PC-9 (cell line): Measurements from ENCODE around the gene SLC26A4. TPM values are rescaled to one million over a fixed set of nuclear protein-coding genes. Genes with fewer than 3 reads are reported as not detected.

Source experiments
- BruUV-seq: library from RNA; stranded (reverse); fragments of 400-500 nt; replicated peaks from 2 replicates; lab custom pipeline; 2021; lab: Mats Ljungman, UMichigan
- CTCF ChIA-PET: fragments of 300-600 bp; sonication (Branson Sonifier 250); formaldehyde crosslinking; loops from one replicate; lab custom pipeline; 2022; ENCODE audit warnings: antibody characterized with exemption; lab: Charles Lee
- POLR2A ChIA-PET: fragments of 300-600 bp; sonication (Branson Sonifier 250); formaldehyde crosslinking; loops from one replicate; lab custom pipeline; 2022; ENCODE audit warnings: antibody characterized with exemption; ENCODE audit not compliant: unreplicated experiment; lab: Charles Lee
- DNase-seq, 2 experiments: peaks; one replicate each; pipeline versions ENCODE4 v3.0.0 to v3.0.0-alpha.2; 2015 to 2022; ENCODE audit warnings: mixed read lengths in 1 of 2
- H2AFZ ChIP-seq: fragments of 200-600 bp; sonication (generic); 2 replicates; pipeline ENCODE4 v1.8.1; 2017; ENCODE audit warnings: antibody characterized with exemption
- H3F3A ChIP-seq: fragments of 200-600 bp; sonication (generic); 2 replicates; pipeline ENCODE4 v1.8.1; 2017; ENCODE audit warnings: antibody characterized with exemption, mild to moderate bottlenecking, low read depth; ENCODE audit not compliant: insufficient read depth
- H3K27ac ChIP-seq: fragments of 200-600 bp; sonication (generic); 2 replicates; pipeline ENCODE4 v1.6.1; 2016; ENCODE audit warnings: mixed run types
- H3K27me3 ChIP-seq: fragments of 200-600 bp; sonication (generic); 2 replicates; pipeline ENCODE4 v1.6.1; 2016; ENCODE audit warnings: low read depth, mixed run types; ENCODE audit not compliant: insufficient read depth
- H3K36me3 ChIP-seq: fragments of 200-600 bp; sonication (generic); 2 replicates; pipeline ENCODE4 v1.6.1; 2016; ENCODE audit warnings: low read depth, mixed run types
- H3K4me1 ChIP-seq: fragments of 200-600 bp; sonication (generic); replicated peaks from 2 replicates; pipeline ENCODE4 v1.6.1; 2016; ENCODE audit warnings: mixed run types; ENCODE audit not compliant: insufficient read depth
- H3K4me2 ChIP-seq: fragments of 200-600 bp; sonication (generic); 2 replicates; pipeline ENCODE4 v1.6.1; 2017; ENCODE audit warnings: mixed run types
- H3K4me3 ChIP-seq: fragments of 200-600 bp; sonication (generic); 2 replicates; pipeline ENCODE4 v1.6.1; 2016; ENCODE audit warnings: mixed run types
- H3K79me2 ChIP-seq: fragments of 200-600 bp; sonication (generic); 2 replicates; pipeline ENCODE4 v1.6.1; 2017; ENCODE audit warnings: low read depth, mixed run types
- H3K9me2 ChIP-seq: fragments of 200-600 bp; sonication (generic); 2 replicates; pipeline ENCODE4 v1.8.1; 2017; ENCODE audit warnings: mild to moderate bottlenecking; ENCODE audit not compliant: insufficient read depth
- H3K9me3 ChIP-seq: fragments of 200-600 bp; sonication (generic); 2 replicates; pipeline ENCODE4 v1.8.1; 2016; ENCODE audit warnings: low read depth; ENCODE audit not compliant: insufficient read depth
- H4K20me1 ChIP-seq: fragments of 200-600 bp; sonication (generic); 2 replicates; pipeline ENCODE4 v1.8.1; 2017; ENCODE audit not compliant: insufficient read depth
- CTCF ChIP-seq: fragments of 200-600 bp; sonication (generic); conservative IDR thresholded peaks from 2 replicates; pipeline ENCODE4 v1.6.1; 2017; ENCODE audit warnings: mixed run types, antibody characterized with exemption, mild to moderate bottlenecking, moderate library complexity
- EZH2 ChIP-seq: fragments of 200-600 bp; sonication (generic); IDR thresholded peaks from 2 replicates; pipeline ENCODE4 v1.8.0; 2017; ENCODE audit warnings: antibody characterized with exemption, low read depth
- intact Hi-C: fragments of 100-400 bp; cut with micrococcal nuclease; formaldehyde crosslinking; loops from one replicate; pipeline ENCODE4 v1.10.0; 2022; ENCODE audit not compliant: unreplicated experiment
- total RNA-seq: library from RNA; stranded (reverse); gene quantifications from 2 replicates; pipeline ENCODE4 v1.2.3, GENCODE V29; 2021

SLC26A4 gene
- total RNA-seq, 1 experiment from 2014 or later: 1.7 TPM

GRCh38 chr7:107703219-107703618, 42.6 kb downstream of the SLC26A4 start:
- H4K20me1 ChIP-seq: no peaks in the 10 kb centered on the region
- H3K27ac ChIP-seq: no peak overlapping the region
- H3K4me2 ChIP-seq: no peak overlapping the region
- BruUV-seq: no TSS peak
- intact Hi-C loops: no loop called here
- DNase-seq: no peak
- H3K4me1 ChIP-seq: no peaks in the 10 kb centered on the region
- POLR2A ChIA-PET: no interaction called here
- no peaks in the 10 kb centered on the region for H3F3A ChIP-seq
- H3K27me3 ChIP-seq: no peaks in the 10 kb centered on the region
- CTCF ChIA-PET: no interaction called here
- H3K9me3 ChIP-seq: no peaks in the 10 kb centered on the region
- no peak for TF ChIP-seq CTCF
- no peak for TF ChIP-seq EZH2
- H3K79me2 ChIP-seq: no peaks in the 10 kb centered on the region
- no peaks in the 10 kb centered on the region for H3K9me2 ChIP-seq
- no peak overlapping the region for H3K4me3 ChIP-seq
- no peak overlapping the region for H2AFZ ChIP-seq
- no peaks in the 10 kb centered on the region for H3K36me3 ChIP-seq

GRCh38 chr7:107703872-107704271, 43.2 kb downstream of the SLC26A4 start:
- H2AFZ ChIP-seq: no peak overlapping the region
- no peak overlapping the region for H3K4me3 ChIP-seq
- no peaks in the 10 kb centered on the region for H4K20me1 ChIP-seq
- intact Hi-C loops: no loop called here
- CTCF ChIA-PET: no interaction called here
- no TSS peak for BruUV-seq
- no peaks in the 10 kb centered on the region for H3F3A ChIP-seq
- no peaks in the 10 kb centered on the region for H3K79me2 ChIP-seq
- H3K4me2 ChIP-seq: no peak overlapping the region
- POLR2A ChIA-PET: no interaction called here
- H3K4me1 ChIP-seq: no peaks in the 10 kb centered on the region
- no peaks in the 10 kb centered on the region for H3K9me3 ChIP-seq
- no peaks in the 10 kb centered on the region for H3K27me3 ChIP-seq
- H3K36me3 ChIP-seq: no peaks in the 10 kb centered on the region
- no peak for DNase-seq
- H3K9me2 ChIP-seq: no peaks in the 10 kb centered on the region
- H3K27ac ChIP-seq: no peak overlapping the region
- TF ChIP-seq EZH2: no peak
- TF ChIP-seq CTCF: no peak

GRCh38 chr7:107708956-107709355, 48.3 kb downstream of the SLC26A4 start:
- no peaks in the 10 kb centered on the region for H4K20me1 ChIP-seq
- H3K27me3 ChIP-seq: no peaks in the 10 kb centered on the region
- intact Hi-C loops: no loop called here
- H3K4me1 ChIP-seq: no peaks in the 10 kb centered on the region
- BruUV-seq: no TSS peak
- no peaks in the 10 kb centered on the region for H3K9me3 ChIP-seq
- no peak overlapping the region for H2AFZ ChIP-seq
- POLR2A ChIA-PET: no interaction called here
- DNase-seq: no peak
- H3K4me3 ChIP-seq: no peak overlapping the region
- no peak overlapping the region for H3K27ac ChIP-seq
- CTCF ChIA-PET: no interaction called here
- no peaks in the 10 kb centered on the region for H3K9me2 ChIP-seq
- H3F3A ChIP-seq: no peaks in the 10 kb centered on the region
- no peaks in the 10 kb centered on the region for H3K36me3 ChIP-seq
- no peak for TF ChIP-seq EZH2
- TF ChIP-seq CTCF: no peak
- no peak overlapping the region for H3K4me2 ChIP-seq
- no peaks in the 10 kb centered on the region for H3K79me2 ChIP-seq
